CD14-positive monocyte (primary cell): ENCODE measurements around the gene LRBA. TPM values are rescaled to one million over a fixed set of nuclear protein-coding genes. Genes with fewer than 3 reads are reported as not detected.

Experiments
- DNase-seq, 3 donors: peaks; one replicate each; pipeline ENCODE4 v3.0.0-alpha.2; 2011 to 2022
- H2AFZ ChIP-seq: 2 replicates; pipeline ENCODE4 v1.6.0; 2012; ENCODE audit warnings: mild to moderate bottlenecking, low read depth, low read length, inconsistent platforms; ENCODE audit not compliant: insufficient read depth, poor library complexity, severe bottlenecking
- H3K27ac ChIP-seq, 2 donors: 1 replicate in 1 of 2; 2 replicates in 1 of 2; pipeline ENCODE4 v1.5.1; 2012 to 2013; ENCODE audit warnings: low read length in 2 of 2, control low read depth in 1 of 2, inconsistent platforms in 1 of 2, low read depth in 1 of 2, mild to moderate bottlenecking in 1 of 2
- H3K27me3 ChIP-seq, 2 donors: one replicate each; pipeline versions ENCODE4 v1.6.0 to v1.6.1; 2011 to 2013; ENCODE audit warnings: low read length in 2 of 2; ENCODE audit not compliant: control insufficient read depth in 2 of 2, insufficient read depth in 2 of 2
- H3K36me3 ChIP-seq, 2 donors: replicated peaks in 1 of 2; 1 replicate in 1 of 2; 2 replicates in 1 of 2; pipeline versions ENCODE4 v1.5.1 to v1.6.1; 2012 to 2013; ENCODE audit warnings: low read length in 2 of 2, control low read depth in 1 of 2, inconsistent platforms in 1 of 2, mild to moderate bottlenecking in 1 of 2; ENCODE audit not compliant: insufficient read depth in 2 of 2, control insufficient read depth in 1 of 2
- H3K4me1 ChIP-seq, 2 donors: 1 replicate in 1 of 2; 2 replicates in 1 of 2; pipeline versions ENCODE4 v1.5.1 to v1.6.1; 2012 to 2013; ENCODE audit warnings: low read length in 2 of 2, control low read depth in 1 of 2, inconsistent platforms in 1 of 2, mild to moderate bottlenecking in 1 of 2, moderate library complexity in 1 of 2; ENCODE audit not compliant: insufficient read depth in 2 of 2, control insufficient read depth in 1 of 2
- H3K4me2 ChIP-seq: replicated peaks from 2 replicates; pipeline ENCODE3; 2012; ENCODE audit warnings: low read length, moderate library complexity, mild to moderate bottlenecking; ENCODE audit not compliant: poor library complexity, severe bottlenecking; ENCODE audit errors: extremely low read depth
- H3K4me3 ChIP-seq, 3 experiments: fragments of 200-600 bp in 1 of 3; sonication (generic) in 1 of 3; replicated peaks in 1 of 3; 1 replicate in 2 of 3; 2 replicates in 1 of 3; pipeline ENCODE4 v1.5.1; 2011 to 2013; ENCODE audit warnings: low read length in 3 of 3, mild to moderate bottlenecking in 3 of 3, control low read depth in 2 of 3, low read depth in 2 of 3, inconsistent platforms in 1 of 3, moderate library complexity in 1 of 3
- H3K79me2 ChIP-seq: 2 replicates; pipeline ENCODE4 v1.6.0; 2012; ENCODE audit warnings: mild to moderate bottlenecking, control low read depth, inconsistent platforms, low read length, moderate library complexity; ENCODE audit not compliant: insufficient read depth
- H3K9ac ChIP-seq: 2 replicates; pipeline ENCODE4 v1.6.0; 2017; ENCODE audit warnings: low read length, mild to moderate bottlenecking; ENCODE audit not compliant: insufficient read depth, poor library complexity, severe bottlenecking
- H3K9me3 ChIP-seq, 2 donors: replicated peaks in 1 of 2; 1 replicate in 1 of 2; 2 replicates in 1 of 2; pipeline versions ENCODE4 v1.5.1 to v1.6.1; 2012 to 2013; ENCODE audit warnings: low read length in 2 of 2, control low read depth in 1 of 2; ENCODE audit not compliant: control insufficient read depth in 1 of 2, insufficient read depth in 1 of 2
- H4K20me1 ChIP-seq: 2 replicates; pipeline ENCODE4 v1.6.0; 2012; ENCODE audit warnings: mild to moderate bottlenecking, low read length, control low read depth, moderate library complexity; ENCODE audit not compliant: insufficient read depth
- H3K27ac Mint-ChIP-seq, 7 donors: one replicate each; pipeline ENCODE4 v1.8.0; 2020; ENCODE audit warnings: mild to moderate bottlenecking in 7 of 7, mixed read lengths in 7 of 7, moderate library complexity in 6 of 7, inconsistent platforms in 2 of 7
- H3K27me3 Mint-ChIP-seq, 3 donors: one replicate each; pipeline ENCODE4 v1.8.0; 2021 to 2022; ENCODE audit warnings: low read depth in 3 of 3, mild to moderate bottlenecking in 3 of 3, mixed read lengths in 3 of 3, moderate library complexity in 3 of 3, inconsistent platforms in 1 of 3
- H3K36me3 Mint-ChIP-seq, 2 donors: one replicate each; pipeline ENCODE4 v1.8.0; 2020; ENCODE audit warnings: mixed read lengths in 2 of 2, inconsistent platforms in 1 of 2, mild to moderate bottlenecking in 1 of 2
- H3K4me1 Mint-ChIP-seq: one replicate; pipeline ENCODE4 v1.8.0; 2020; ENCODE audit warnings: mild to moderate bottlenecking, mixed read lengths
- H3K4me3 Mint-ChIP-seq, 2 donors: one replicate each; pipeline ENCODE4 v1.8.0; 2020; ENCODE audit warnings: mild to moderate bottlenecking in 2 of 2, mixed read lengths in 2 of 2, moderate library complexity in 1 of 2
- H3K9me3 Mint-ChIP-seq, 7 donors: one replicate each; pipeline ENCODE4 v1.8.0; 2020 to 2022; ENCODE audit warnings: mixed read lengths in 7 of 7, mild to moderate bottlenecking in 6 of 7, moderate library complexity in 6 of 7, inconsistent platforms in 2 of 7
- CTCF ChIP-seq: fragments of 200-600 bp; IDR thresholded peaks from one replicate; pipeline ENCODE4 v1.8.0; 2022; ENCODE audit warnings: antibody characterized with exemption, mild to moderate bottlenecking
- WGBS: methylation state at CpG from one replicate; pipeline ENCODE4 v1.1.5; 2013; ENCODE audit warnings: missing lambda C conversion rate; ENCODE audit not compliant: insufficient coverage; 5-methylcytosine and 5-hydroxymethylcytosine counted together
- intact Hi-C, 2 donors: fragments of 100-400 bp; cut with micrococcal nuclease; formaldehyde crosslinking; loops; one replicate each; pipeline versions ENCODE4 v1.15.0 to v1.15.1; 2023
- polyA plus RNA-seq, 3 donors: library from polyadenylated mRNA; depleted of rRNA in 1 of 3; unstranded in 2 of 3; stranded (reverse) in 1 of 3; fragments of 300-500 nt in 2 of 3; fragments of >200 nt in 1 of 3; fragmentation: Illumina TruSeq in 2 of 3; gene quantifications; 1 replicate in 2 of 3; 2 replicates in 1 of 3; pipeline ENCODE4 v1.2.3, GENCODE V29; 2012 to 2021

The LRBA gene
- polyA plus RNA-seq, 3 donors, result 1.5 to 5.5 (median 4.4) TPM

- Histone ChIP-seq H3K36me3 (no peaks in the 10 kb centered on the region), H3K79me2 (no peaks in the 10 kb centered on the region), H3K27ac (no peak overlapping the region), H3K4me2 (no peak overlapping the region), H3K4me3 (no peak overlapping the region), H3K27me3 (no peaks in the 10 kb centered on the region), H4K20me1 (no peaks in the 10 kb centered on the region), H3K4me1 (no peaks in the 10 kb centered on the region), H2AFZ (no peak overlapping the region), H3K9ac (no peak overlapping the region), H3K9me3 (no peaks in the 10 kb centered on the region)
- Mint-ChIP-seq H3K4me1 (no peaks in the 10 kb centered on the region), H3K27ac (no peak overlapping the region), H3K27me3 (no peaks in the 10 kb centered on the region), H3K36me3 (peaks cover 0 to 1% of the 10 kb centered on the region in 2 donors), H3K4me3 (no peak overlapping the region), H3K9me3 (no peaks in the 10 kb centered on the region)
- no peak for DNase-seq
- no peak for TF ChIP-seq CTCF
- intact Hi-C loops, result no loop called here
- WGBS, result no CpG with 5 or more reads among the region's 1 CpG
Observed at GRCh38 chr4:150779707-150780106, 235.4 kb downstream of the LRBA start.

GRCh38 chr4:150773729-150774449, 241.2 kb downstream of the LRBA start:
- Histone ChIP-seq H3K9me3 (no peaks in the 10 kb centered on the region), H3K27ac (no peak overlapping the region), H3K36me3 (no peaks in the 10 kb centered on the region), H3K4me3 (no peak overlapping the region), H4K20me1 (no peaks in the 10 kb centered on the region), H2AFZ (no peak overlapping the region), H3K79me2 (no peaks in the 10 kb centered on the region), H3K9ac (no peak overlapping the region), H3K4me1 (no peaks in the 10 kb centered on the region), H3K27me3 (no peaks in the 10 kb centered on the region), H3K4me2 (no peak overlapping the region)
- Mint-ChIP-seq H3K36me3 (peaks cover 0 to 1% of the 10 kb centered on the region in 2 donors), H3K4me1 (peaks cover 10% of the 10 kb centered on the region), H3K27me3 (no peaks in the 10 kb centered on the region), H3K27ac (no peak overlapping the region), H3K9me3 (peaks cover 0 to 2% (median 0%) of the 10 kb centered on the region in 7 donors), H3K4me3 (no peak overlapping the region)
- WGBS, result 100% methylated on average over 1 of the region's 5 CpGs
- no peak for DNase-seq
- intact Hi-C loops, result no loop called here
- TF ChIP-seq CTCF, result no peak
